ENCODE results near the gene ATP5PF.

DNA sequence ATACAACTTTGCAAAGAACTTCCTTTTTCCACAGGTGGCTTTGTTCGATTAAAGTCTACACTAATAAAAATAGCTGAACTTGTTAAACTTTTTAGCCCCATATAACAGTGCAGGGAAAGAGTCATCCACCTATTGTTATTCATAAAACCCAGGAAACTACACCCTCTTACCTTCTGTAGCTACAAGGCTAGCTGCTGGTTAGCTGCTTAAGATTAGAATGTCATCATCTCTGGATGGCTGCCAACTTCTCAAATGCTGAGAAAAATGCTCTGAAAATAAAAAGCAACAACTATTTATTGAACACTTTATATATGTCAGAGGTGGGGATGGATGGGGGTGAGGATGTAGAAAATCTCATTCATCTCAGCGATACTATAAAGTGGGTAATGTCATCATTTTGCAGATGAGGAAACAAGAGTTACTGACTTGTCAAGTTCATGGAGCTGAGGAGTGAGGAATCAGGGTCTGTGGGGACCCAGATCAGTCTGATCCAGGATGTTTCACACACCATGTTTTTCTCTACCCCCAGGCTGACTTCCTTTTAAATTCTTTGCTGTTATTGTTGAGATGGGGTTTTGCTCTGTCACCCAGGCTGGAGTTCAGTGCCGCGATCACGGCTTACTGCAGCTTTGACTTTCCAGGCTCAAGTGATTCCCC, 17.1 kb downstream of the ATP5PF start:
- TF ChIP-seq JUND (IDR thresholded peaks at IDR 0.05) (no peak), CTCF (IDR thresholded peaks at IDR 0.05 in 2 of 3, conservative IDR thresholded peaks at IDR 0.05 in 1 of 3; ENCODE audit: borderline replicate concordance in 1 of 3, insufficient read depth in 1 of 3, low read depth in 2 of 3, low read length in 2 of 3) (no peak), POLR2A (IDR thresholded peaks at IDR 0.05; ENCODE audit: borderline replicate concordance, extremely low read depth, insufficient read depth, insufficient read length) (no peak), CEBPB (IDR thresholded peaks at IDR 0.05; ENCODE audit: low read depth) (no peak), EGR1 (IDR thresholded peaks at IDR 0.05; ENCODE audit: low read depth) (no peak), SP1 (IDR thresholded peaks at IDR 0.05; ENCODE audit: low read depth) (no peak), ZNF274 (IDR thresholded peaks at IDR 0.05; ENCODE audit: low read depth, low read length) (no peak), EZH2 (IDR thresholded peaks at IDR 0.05) (no peak), FOSL1 (IDR thresholded peaks at IDR 0.05; ENCODE audit: low read depth) (no peak)
- TF ChIP-seq, protein P1, sequence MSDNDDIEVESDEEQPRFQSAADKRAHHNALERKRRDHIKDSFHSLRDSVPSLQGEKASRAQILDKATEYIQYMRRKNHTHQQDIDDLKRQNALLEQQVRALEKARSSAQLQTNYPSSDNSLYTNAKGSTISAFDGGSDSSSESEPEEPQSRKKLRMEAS (IDR thresholded peaks at IDR 0.05): no peak
